PFSK-1 (cell line): ENCODE measurements around the gene KBTBD4.

Experiments
- FOXP2 ChIP-seq: optimal IDR thresholded peaks from 2 replicates; pipeline ENCODE3; 2011; ENCODE audit warnings: borderline replicate concordance, control low read depth, inconsistent platforms; ENCODE audit not compliant: insufficient read depth; ENCODE audit errors: extremely low read length, extremely low read depth
- POLR2AphosphoS5 ChIP-seq: IDR thresholded peaks from 2 replicates; pipeline ENCODE4 v1.6.1; 2012; ENCODE audit warnings: low read depth, mild to moderate bottlenecking, control low read depth, low read length, moderate library complexity
- REST ChIP-seq, 2 experiments: IDR thresholded peaks; 2 replicates each; pipeline versions ENCODE4 v1.6.1 to v1.8.0; 2011 to 2012; ENCODE audit warnings: low read depth in 2 of 2, low read length in 2 of 2, control low read depth in 1 of 2, inconsistent platforms in 1 of 2, mild to moderate bottlenecking in 1 of 2, moderate library complexity in 1 of 2; ENCODE audit not compliant: insufficient read depth in 1 of 2
- SIN3A ChIP-seq: IDR thresholded peaks from 2 replicates; pipeline ENCODE4 v1.6.1; 2012; ENCODE audit warnings: mild to moderate bottlenecking, low read length, moderate library complexity, borderline replicate concordance; ENCODE audit not compliant: insufficient read depth
- TAF1 ChIP-seq: IDR thresholded peaks from 2 replicates; pipeline ENCODE4 v1.6.1; 2012; ENCODE audit warnings: low read length, control low read depth, borderline replicate concordance; ENCODE audit not compliant: insufficient read depth

Gene KBTBD4

GRCh38 chr11:47592970-47593369 lies 14.2 kb upstream of the KBTBD4 start:
- no peak for TF ChIP-seq SIN3A
- no peak for TF ChIP-seq TAF1
- TF ChIP-seq FOXP2: no peak
- TF ChIP-seq REST (IDR thresholded peaks at IDR 0.05; ENCODE audit: insufficient read depth in 1 of 2, low read depth in 2 of 2, low read length in 2 of 2): no peak
- no peak for TF ChIP-seq POLR2AphosphoS5

GRCh38 chr11:47592251-47592650 lies 13.5 kb upstream of the KBTBD4 start:
- TF ChIP-seq POLR2AphosphoS5 (no peak), FOXP2 (no peak), TAF1 (no peak), REST (IDR thresholded peaks at IDR 0.05; ENCODE audit: insufficient read depth in 1 of 2, low read depth in 2 of 2, low read length in 2 of 2) (no peak), SIN3A (no peak)

- no peak for TF ChIP-seq SIN3A
- TF ChIP-seq FOXP2: no peak
- TF ChIP-seq TAF1: no peak
- no peak for TF ChIP-seq REST (IDR thresholded peaks at IDR 0.05; ENCODE audit: insufficient read depth in 1 of 2, low read depth in 2 of 2, low read length in 2 of 2)
- no peak for TF ChIP-seq POLR2AphosphoS5
These were observed 13.0 kb upstream of the KBTBD4 start for GRCh38 chr11:47591764-47592163.

GRCh38 chr11:47589977-47590861 lies 11.4 kb upstream of the KBTBD4 start:
- no peak for TF ChIP-seq REST (IDR thresholded peaks at IDR 0.05; ENCODE audit: insufficient read depth in 1 of 2, low read depth in 2 of 2, low read length in 2 of 2)
- no peak for TF ChIP-seq TAF1
- TF ChIP-seq POLR2AphosphoS5: no peak
- TF ChIP-seq FOXP2: no peak
- no peak for TF ChIP-seq SIN3A

- no peak for TF ChIP-seq REST (IDR thresholded peaks at IDR 0.05; ENCODE audit: insufficient read depth in 1 of 2, low read depth in 2 of 2, low read length in 2 of 2)
These were observed 10.8 kb upstream of the KBTBD4 start for GRCh38 chr11:47589584-47589976.
